Liver (tissue), 9 donors: ENCODE data around the gene MTURN. TPM values are rescaled to one million over a fixed set of nuclear protein-coding genes. Genes with fewer than 3 reads are reported as not detected.

Experiments used
- DNase-seq: peaks from one replicate; pipeline ENCODE4 v3.0.0-alpha.2; 2017; ENCODE audit warnings: low spot score
- H3K27ac ChIP-seq, 2 donors: one replicate each; pipeline ENCODE4 v1.7.0; 2013; ENCODE audit warnings: inconsistent platforms in 2 of 2, low read length in 2 of 2, control low read depth in 1 of 2, low read depth in 1 of 2, mild to moderate bottlenecking in 1 of 2
- H3K27me3 ChIP-seq, 4 donors: one replicate each; pipeline versions ENCODE4 v1.6.1 to v1.7.0; 2013; ENCODE audit warnings: low read length in 3 of 4, inconsistent platforms in 1 of 4, mild to moderate bottlenecking in 1 of 4, moderate library complexity in 1 of 4; ENCODE audit not compliant: control insufficient read depth in 4 of 4, insufficient read depth in 4 of 4
- H3K36me3 ChIP-seq, 4 donors: one replicate each; pipeline versions ENCODE4 v1.6.1 to v1.7.0; 2013; ENCODE audit warnings: low read length in 3 of 4, mild to moderate bottlenecking in 3 of 4, low read depth in 1 of 4, moderate library complexity in 1 of 4; ENCODE audit not compliant: control insufficient read depth in 4 of 4, insufficient read depth in 3 of 4
- H3K4me1 ChIP-seq, 4 donors: one replicate each; pipeline versions ENCODE4 v1.6.1 to v1.7.0; 2013; ENCODE audit warnings: low read length in 3 of 4, mild to moderate bottlenecking in 3 of 4, moderate library complexity in 1 of 4; ENCODE audit not compliant: control insufficient read depth in 4 of 4, insufficient read depth in 4 of 4
- H3K4me3 ChIP-seq, 3 donors: one replicate each; pipeline versions ENCODE4 v1.6.1 to v1.7.0; 2013; ENCODE audit warnings: low read length in 3 of 3, control low read depth in 1 of 3, low read depth in 1 of 3, mild to moderate bottlenecking in 1 of 3
- H3K9ac ChIP-seq, 2 donors: one replicate each; pipeline ENCODE4 v1.7.0; 2013; ENCODE audit warnings: low read length in 2 of 2, mild to moderate bottlenecking in 2 of 2, moderate library complexity in 2 of 2, control low read depth in 1 of 2, low read depth in 1 of 2
- H3K9me3 ChIP-seq, 4 donors: one replicate each; pipeline versions ENCODE4 v1.6.1 to v1.7.0; 2013; ENCODE audit warnings: low read length in 3 of 4; ENCODE audit not compliant: control insufficient read depth in 4 of 4
- ATF3 ChIP-seq: IDR thresholded peaks from 2 replicates; pipeline ENCODE4 v1.6.1; 2016; ENCODE audit warnings: antibody characterized with exemption
- CTCF ChIP-seq: fragments of 150-350 bp; IDR thresholded peaks from 2 replicates; pipeline ENCODE4 v1.5.1; 2017; ENCODE audit warnings: improper control_type of control experiment, low read depth, low read length; ENCODE audit not compliant: missing input control
- EGR1 ChIP-seq, 2 donors: IDR thresholded peaks; 2 replicates each; pipeline ENCODE4 v1.6.1; 2016 to 2018; ENCODE audit warnings: antibody characterized with exemption in 2 of 2, low read depth in 2 of 2
- FOXA1 ChIP-seq: IDR thresholded peaks from 2 replicates; pipeline ENCODE4 v1.6.1; 2016; ENCODE audit warnings: antibody characterized with exemption
- FOXA2 ChIP-seq: IDR thresholded peaks from 2 replicates; pipeline ENCODE4 v1.6.1; 2016; ENCODE audit warnings: antibody characterized with exemption
- GABPA ChIP-seq, 2 donors: IDR thresholded peaks in 1 of 2; conservative IDR thresholded peaks in 1 of 2; 2 replicates each; pipeline ENCODE4 v1.6.1; 2016; ENCODE audit warnings: antibody characterized with exemption in 2 of 2, mild to moderate bottlenecking in 1 of 2, moderate library complexity in 1 of 2
- HNF4G ChIP-seq: IDR thresholded peaks from 2 replicates; pipeline ENCODE4 v1.6.1; 2016; ENCODE audit warnings: antibody characterized with exemption
- JUND ChIP-seq, 2 donors: IDR thresholded peaks; 2 replicates each; pipeline ENCODE4 v1.6.1; 2016; ENCODE audit warnings: antibody characterized with exemption in 2 of 2
- NR2F2 ChIP-seq: IDR thresholded peaks from 2 replicates; pipeline ENCODE4 v1.6.1; 2016; ENCODE audit warnings: antibody characterized with exemption
- RAD21 ChIP-seq, 2 donors: IDR thresholded peaks; 2 replicates each; pipeline ENCODE4 v1.6.1; 2016; ENCODE audit warnings: antibody characterized with exemption in 2 of 2, mild to moderate bottlenecking in 2 of 2
- REST ChIP-seq: IDR thresholded peaks from 2 replicates; pipeline ENCODE4 v1.6.1; 2016; ENCODE audit warnings: antibody characterized with exemption, mild to moderate bottlenecking
- RXRA ChIP-seq, 2 donors: IDR thresholded peaks; 2 replicates each; pipeline ENCODE4 v1.6.1; 2017 to 2018; ENCODE audit warnings: antibody characterized with exemption in 2 of 2, mild to moderate bottlenecking in 1 of 2
- SP1 ChIP-seq: IDR thresholded peaks from 2 replicates; pipeline ENCODE4 v1.6.1; 2018; ENCODE audit warnings: antibody characterized with exemption, mild to moderate bottlenecking
- TAF1 ChIP-seq: conservative IDR thresholded peaks from 2 replicates; pipeline ENCODE4 v1.6.1; 2016; ENCODE audit warnings: antibody characterized with exemption, mild to moderate bottlenecking
- YY1 ChIP-seq: IDR thresholded peaks from 2 replicates; pipeline ENCODE4 v1.6.1; 2016; ENCODE audit warnings: antibody characterized with exemption, mild to moderate bottlenecking
- ZBTB33 ChIP-seq: IDR thresholded peaks from 2 replicates; pipeline ENCODE4 v1.6.1; 2016; ENCODE audit warnings: antibody characterized with exemption
- WGBS: extraction: QIAGEN DNeasy Blood & Tissue Kit; methylation state at CpG from one replicate; pipeline ENCODE4 v1.1.7; 2013; 5-methylcytosine and 5-hydroxymethylcytosine counted together
- polyA plus RNA-seq, 2 donors: library from polyadenylated mRNA; stranded (reverse) in 1 of 2; unstranded in 1 of 2; fragments of 200-250 nt in 1 of 2; fragments of >200 nt in 1 of 2; fragmentation: Nextera tagmentation in 1 of 2; extraction: Ambion mirVana in 1 of 2; gene quantifications; one replicate each; pipeline versions ENCODE4 v1.2.1 to v1.2.3, GENCODE V29; 2013 to 2015
- total RNA-seq, 2 donors: library from RNA; depleted of rRNA; stranded (reverse); fragments of >200 nt; gene quantifications; one replicate each; pipeline ENCODE4 v1.2.3, GENCODE V29; 2014
- donor health status: healthy.
- donor health status: healthy.
- donor health status: healthy.
- donor health status: healthy.
- donor health status: healthy.

Gene MTURN
- total and polyA plus RNA-seq, 4 donors, result 2.4 to 14.4 (median 6.1) TPM

GRCh38 chr7:30133736-30134610 is 813 bp upstream of the MTURN start:
- Histone ChIP-seq H3K4me1 (peaks cover 2 to 18% (median 9%) of the 10 kb centered on the region in 4 donors), H3K27me3 (no peaks in the 10 kb centered on the region), H3K36me3 (no peaks in the 10 kb centered on the region), H3K4me3 (peak overlapping the region; percentile 51 to 79 (median 77)), H3K27ac (peak overlapping the region; percentile 29 to 55), H3K9ac (peak overlapping the region in 1 of 2 donors; percentile 24), H3K9me3 (no peaks in the 10 kb centered on the region)
- TF ChIP-seq ATF3 (no peak), TAF1 (no peak), YY1 (no peak), GABPA (IDR thresholded peaks at IDR 0.05 in 1 of 2, conservative IDR thresholded peaks at IDR 0.05 in 1 of 2) (no peak), SP1 (no peak), RXRA (IDR thresholded peaks at IDR 0.05) (no peak), RAD21 (IDR thresholded peaks at IDR 0.05) (no peak), REST (no peak), HNF4G (no peak), NR2F2 (no peak), ZBTB33 (no peak), FOXA1 (no peak), JUND (IDR thresholded peaks at IDR 0.05) (no peak), EGR1 (IDR thresholded peaks at IDR 0.05; ENCODE audit: low read depth in 2 of 2) (no peak), FOXA2 (no peak)
- whole genome bisulfite sequencing, result 43% methylated on average over 13 of the region's 13 CpGs
- no peak for DNase-seq

- Histone ChIP-seq H3K27me3 (no peaks in the 10 kb centered on the region), H3K4me1 (peaks cover 2 to 18% (median 9%) of the 10 kb centered on the region in 4 donors), H3K27ac (peak overlapping the region; percentile 66 to 74), H3K4me3 (peak overlapping the region; percentile 71 to 79 (median 72)), H3K36me3 (no peaks in the 10 kb centered on the region), H3K9me3 (no peaks in the 10 kb centered on the region), H3K9ac (peak overlapping the region in 1 of 2 donors; percentile 72)
- DNase-seq, result peak; percentile 58
- TF ChIP-seq CTCF (no peak), YY1 (no peak)
- under 1% methylated on average over 93 of the region's 93 CpGs for WGBS
Observed at GRCh38 chr7:30135301-30136116, 723 bp downstream of the MTURN start.
